GM04504 (cell line): ENCODE data around the gene POLR3A.
A peak's percentile ranks its signal among the peaks of the same experiment; 100 is the strongest.

ENCODE experiments used
- DNase-seq: peaks from one replicate; pipeline ENCODE4 v3.0.0-alpha.2; 2012; ENCODE audit warnings: low read depth

The POLR3A gene

GRCh38 chr10:78046711-78047269, 17.5 kb upstream of the POLR3A start:
- no peak for DNase-seq

GRCh38 chr10:78045856-78046255, 16.5 kb upstream of the POLR3A start:
- DNase-seq = no peak

GRCh38 chr10:78045237-78045636, 15.9 kb upstream of the POLR3A start:
- DNase-seq = no peak

- DNase-seq = no peak
Measured at GRCh38 chr10:78044699-78045098, 15.4 kb upstream of the POLR3A start.

GRCh38 chr10:78044179-78044578, 14.9 kb upstream of the POLR3A start:
- DNase-seq = no peak

GRCh38 chr10:78042752-78043104, 13.4 kb upstream of the POLR3A start:
- DNase-seq = no peak

- DNase-seq = no peak
Measured at GRCh38 chr10:78042058-78042751, 12.9 kb upstream of the POLR3A start.

- DNase-seq = no peak
Measured at GRCh38 chr10:78041170-78042057, 12.1 kb upstream of the POLR3A start.

- no peak for DNase-seq
Measured at GRCh38 chr10:78039743-78040142, 10.4 kb upstream of the POLR3A start.

GRCh38 chr10:78038791-78039547, 9.7 kb upstream of the POLR3A start:
- no peak for DNase-seq

GRCh38 chr10:78038105-78038504, 8.8 kb upstream of the POLR3A start:
- no peak for DNase-seq

- no peak for DNase-seq
Measured at GRCh38 chr10:78035933-78036583, 6.7 kb upstream of the POLR3A start.

GRCh38 chr10:78035437-78035836, 6.1 kb upstream of the POLR3A start:
- no peak for DNase-seq

GRCh38 chr10:78035025-78035424, 5.7 kb upstream of the POLR3A start:
- DNase-seq = no peak

GRCh38 chr10:78033637-78034470, 4.5 kb upstream of the POLR3A start, which contains the start of gene RPS24:
Gene RPS24, plus strand, starts transcription at chr10:78033863. Its CDS starts 39 bp downstream, at chr10:78033902.
- peak; percentile 93 for DNase-seq

GRCh38 chr10:78033387-78033636, 4.0 kb upstream of the POLR3A start:
- DNase-seq = no peak

- DNase-seq = no peak
Measured at GRCh38 chr10:78028438-78029268, 662 bp downstream of the POLR3A start.

GRCh38 chr10:78025685-78026364, 3.5 kb downstream of the POLR3A start:
- peak; percentile 8 for DNase-seq

- DNase-seq = no peak
Measured at GRCh38 chr10:78023741-78024140, 5.6 kb downstream of the POLR3A start.

- no peak for DNase-seq
Measured at GRCh38 chr10:78021201-78021600, 8.1 kb downstream of the POLR3A start.
